H1 (cell line): ENCODE data around the gene VPS26A. TPM values are rescaled to one million over a fixed set of nuclear protein-coding genes. Genes with fewer than 3 reads are reported as not detected.

Source experiments
- BCL11A ChIP-seq, 2 experiments: IDR thresholded peaks; one replicate each; pipeline ENCODE4 v1.6.1; 2011; ENCODE audit warnings: low read depth in 2 of 2, low read length in 2 of 2, mild to moderate bottlenecking in 2 of 2
- BRCA1 ChIP-seq: IDR thresholded peaks from 2 replicates; pipeline ENCODE4 v1.6.1; 2012; ENCODE audit warnings: low read depth, low read length, improper control_type of control experiment
- CREB1 ChIP-seq: IDR thresholded peaks from 2 replicates; pipeline ENCODE4 v1.6.1; 2012; ENCODE audit warnings: inconsistent platforms
- EZH2 ChIP-seq: fragments of 200-600 bp; sonication (generic); IDR thresholded peaks from 2 replicates; pipeline ENCODE4 v1.7.1; 2012; ENCODE audit warnings: low read depth, mild to moderate bottlenecking, moderate library complexity, low read length, inconsistent platforms; ENCODE audit not compliant: severe bottlenecking
- PHF8 ChIP-seq: fragments of 200-600 bp; sonication (generic); conservative IDR thresholded peaks from 2 replicates; pipeline ENCODE4 v1.7.1; 2012; ENCODE audit warnings: low read depth, mild to moderate bottlenecking, inconsistent platforms, low read length, moderate library complexity
- RBBP5 ChIP-seq: IDR thresholded peaks from 2 replicates; pipeline ENCODE4 v1.7.1; 2012; ENCODE audit warnings: low read depth, mild to moderate bottlenecking, inconsistent platforms, low read length, moderate library complexity, borderline replicate concordance
- SIN3A ChIP-seq, 2 experiments: IDR thresholded peaks in 1 of 2; conservative IDR thresholded peaks in 1 of 2; 2 replicates each; pipeline ENCODE4 v1.6.1; 2011 to 2012; ENCODE audit warnings: low read length in 2 of 2, improper control_type of control experiment in 1 of 2, low read depth in 1 of 2, mild to moderate bottlenecking in 1 of 2
- SUZ12 ChIP-seq: fragments of 200-600 bp; sonication (generic); IDR thresholded peaks from 2 replicates; pipeline ENCODE4 v1.6.1; 2012; ENCODE audit warnings: mild to moderate bottlenecking, inconsistent platforms, low read length, moderate library complexity, mixed read lengths
- TBP ChIP-seq: IDR thresholded peaks from 2 replicates; pipeline ENCODE4 v1.6.1; 2011; ENCODE audit warnings: low read depth, low read length, improper control_type of control experiment
- TCF12 ChIP-seq: IDR thresholded peaks from 2 replicates; pipeline ENCODE4 v1.6.1; 2011; ENCODE audit warnings: low read depth, mild to moderate bottlenecking, low read length
- YY1 ChIP-seq: IDR thresholded peaks from 2 replicates; pipeline ENCODE4 v1.6.1; 2011; ENCODE audit warnings: low read depth, mild to moderate bottlenecking, low read length
- polyA plus RNA-seq, 7 experiments: library from polyadenylated mRNA; depleted of rRNA in 3 of 7; stranded (reverse) in 5 of 7; unstranded in 2 of 7; fragments of >200 nt in 5 of 7; fragments of 200-250 nt in 2 of 7; gene quantifications; 1 replicate in 5 of 7; 2 replicates in 1 of 7; 4 replicates in 1 of 7; pipeline versions ENCODE4 v1.2.1 to v1.2.3, GENCODE V29; 2011 to 2013; ENCODE audit warnings: missing spikeins in 2 of 7, mixed read lengths in 2 of 7
- total RNA-seq: library from RNA; stranded (reverse); fragmentation: NEBNext Ultra II Directional; extraction: Animal tissue kit (Norgen Biotek cat#: 25700); gene quantifications from 2 replicates; pipeline ENCODE4 v1.2.1, GENCODE V29; 2021
- TF ChIP-seq, protein P1 (sequence below): fragments of 300-600 bp; sonication (generic); IDR thresholded peaks from 2 replicates; pipeline ENCODE4 v1.7.1; 2012; ENCODE audit warnings: low read length, moderate library complexity, mild to moderate bottlenecking, inconsistent platforms; ENCODE audit not compliant: insufficient replicate concordance

The VPS26A gene
- total and polyA plus RNA-seq, 2 of the 8 experiments (the other 6 are each of a cell fraction or from before 2014, with no cell fraction given): 10.7 to 44.8 TPM

DNA sequence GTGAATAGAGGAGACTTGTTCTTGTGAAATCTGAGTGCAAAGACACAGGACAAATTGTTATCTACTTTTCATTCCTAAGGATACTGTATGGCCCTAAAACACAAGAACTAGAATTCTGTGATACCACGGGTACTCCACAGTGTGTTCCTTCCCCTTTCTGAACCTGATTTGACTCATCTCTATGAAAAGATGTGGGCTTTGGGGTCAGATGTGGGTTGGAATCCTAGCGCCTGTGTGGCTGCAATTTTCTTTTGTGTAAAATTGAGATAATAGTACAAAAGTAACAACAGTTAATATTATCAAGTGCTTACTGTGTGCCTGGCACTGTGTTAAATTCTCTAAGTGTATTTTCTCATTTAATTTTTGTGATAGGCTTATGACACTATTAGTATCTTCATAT, 27.9 kb upstream of the VPS26A start (continued):
- TF ChIP-seq, protein P1, sequence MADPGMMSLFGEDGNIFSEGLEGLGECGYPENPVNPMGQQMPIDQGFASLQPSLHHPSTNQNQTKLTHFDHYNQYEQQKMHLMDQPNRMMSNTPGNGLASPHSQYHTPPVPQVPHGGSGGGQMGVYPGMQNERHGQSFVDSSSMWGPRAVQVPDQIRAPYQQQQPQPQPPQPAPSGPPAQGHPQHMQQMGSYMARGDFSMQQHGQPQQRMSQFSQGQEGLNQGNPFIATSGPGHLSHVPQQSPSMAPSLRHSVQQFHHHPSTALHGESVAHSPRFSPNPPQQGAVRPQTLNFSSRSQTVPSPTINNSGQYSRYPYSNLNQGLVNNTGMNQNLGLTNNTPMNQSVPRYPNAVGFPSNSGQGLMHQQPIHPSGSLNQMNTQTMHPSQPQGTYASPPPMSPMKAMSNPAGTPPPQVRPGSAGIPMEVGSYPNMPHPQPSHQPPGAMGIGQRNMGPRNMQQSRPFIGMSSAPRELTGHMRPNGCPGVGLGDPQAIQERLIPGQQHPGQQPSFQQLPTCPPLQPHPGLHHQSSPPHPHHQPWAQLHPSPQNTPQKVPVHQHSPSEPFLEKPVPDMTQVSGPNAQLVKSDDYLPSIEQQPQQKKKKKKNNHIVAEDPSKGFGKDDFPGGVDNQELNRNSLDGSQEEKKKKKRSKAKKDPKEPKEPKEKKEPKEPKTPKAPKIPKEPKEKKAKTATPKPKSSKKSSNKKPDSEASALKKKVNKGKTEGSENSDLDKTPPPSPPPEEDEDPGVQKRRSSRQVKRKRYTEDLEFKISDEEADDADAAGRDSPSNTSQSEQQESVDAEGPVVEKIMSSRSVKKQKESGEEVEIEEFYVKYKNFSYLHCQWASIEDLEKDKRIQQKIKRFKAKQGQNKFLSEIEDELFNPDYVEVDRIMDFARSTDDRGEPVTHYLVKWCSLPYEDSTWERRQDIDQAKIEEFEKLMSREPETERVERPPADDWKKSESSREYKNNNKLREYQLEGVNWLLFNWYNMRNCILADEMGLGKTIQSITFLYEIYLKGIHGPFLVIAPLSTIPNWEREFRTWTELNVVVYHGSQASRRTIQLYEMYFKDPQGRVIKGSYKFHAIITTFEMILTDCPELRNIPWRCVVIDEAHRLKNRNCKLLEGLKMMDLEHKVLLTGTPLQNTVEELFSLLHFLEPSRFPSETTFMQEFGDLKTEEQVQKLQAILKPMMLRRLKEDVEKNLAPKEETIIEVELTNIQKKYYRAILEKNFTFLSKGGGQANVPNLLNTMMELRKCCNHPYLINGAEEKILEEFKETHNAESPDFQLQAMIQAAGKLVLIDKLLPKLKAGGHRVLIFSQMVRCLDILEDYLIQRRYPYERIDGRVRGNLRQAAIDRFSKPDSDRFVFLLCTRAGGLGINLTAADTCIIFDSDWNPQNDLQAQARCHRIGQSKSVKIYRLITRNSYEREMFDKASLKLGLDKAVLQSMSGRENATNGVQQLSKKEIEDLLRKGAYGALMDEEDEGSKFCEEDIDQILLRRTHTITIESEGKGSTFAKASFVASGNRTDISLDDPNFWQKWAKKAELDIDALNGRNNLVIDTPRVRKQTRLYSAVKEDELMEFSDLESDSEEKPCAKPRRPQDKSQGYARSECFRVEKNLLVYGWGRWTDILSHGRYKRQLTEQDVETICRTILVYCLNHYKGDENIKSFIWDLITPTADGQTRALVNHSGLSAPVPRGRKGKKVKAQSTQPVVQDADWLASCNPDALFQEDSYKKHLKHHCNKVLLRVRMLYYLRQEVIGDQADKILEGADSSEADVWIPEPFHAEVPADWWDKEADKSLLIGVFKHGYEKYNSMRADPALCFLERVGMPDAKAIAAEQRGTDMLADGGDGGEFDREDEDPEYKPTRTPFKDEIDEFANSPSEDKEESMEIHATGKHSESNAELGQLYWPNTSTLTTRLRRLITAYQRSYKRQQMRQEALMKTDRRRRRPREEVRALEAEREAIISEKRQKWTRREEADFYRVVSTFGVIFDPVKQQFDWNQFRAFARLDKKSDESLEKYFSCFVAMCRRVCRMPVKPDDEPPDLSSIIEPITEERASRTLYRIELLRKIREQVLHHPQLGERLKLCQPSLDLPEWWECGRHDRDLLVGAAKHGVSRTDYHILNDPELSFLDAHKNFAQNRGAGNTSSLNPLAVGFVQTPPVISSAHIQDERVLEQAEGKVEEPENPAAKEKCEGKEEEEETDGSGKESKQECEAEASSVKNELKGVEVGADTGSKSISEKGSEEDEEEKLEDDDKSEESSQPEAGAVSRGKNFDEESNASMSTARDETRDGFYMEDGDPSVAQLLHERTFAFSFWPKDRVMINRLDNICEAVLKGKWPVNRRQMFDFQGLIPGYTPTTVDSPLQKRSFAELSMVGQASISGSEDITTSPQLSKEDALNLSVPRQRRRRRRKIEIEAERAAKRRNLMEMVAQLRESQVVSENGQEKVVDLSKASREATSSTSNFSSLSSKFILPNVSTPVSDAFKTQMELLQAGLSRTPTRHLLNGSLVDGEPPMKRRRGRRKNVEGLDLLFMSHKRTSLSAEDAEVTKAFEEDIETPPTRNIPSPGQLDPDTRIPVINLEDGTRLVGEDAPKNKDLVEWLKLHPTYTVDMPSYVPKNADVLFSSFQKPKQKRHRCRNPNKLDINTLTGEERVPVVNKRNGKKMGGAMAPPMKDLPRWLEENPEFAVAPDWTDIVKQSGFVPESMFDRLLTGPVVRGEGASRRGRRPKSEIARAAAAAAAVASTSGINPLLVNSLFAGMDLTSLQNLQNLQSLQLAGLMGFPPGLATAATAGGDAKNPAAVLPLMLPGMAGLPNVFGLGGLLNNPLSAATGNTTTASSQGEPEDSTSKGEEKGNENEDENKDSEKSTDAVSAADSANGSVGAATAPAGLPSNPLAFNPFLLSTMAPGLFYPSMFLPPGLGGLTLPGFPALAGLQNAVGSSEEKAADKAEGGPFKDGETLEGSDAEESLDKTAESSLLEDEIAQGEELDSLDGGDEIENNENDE: no peak
- TF ChIP-seq EZH2: no peak
- TF ChIP-seq RBBP5: no peak
- TF ChIP-seq TBP: no peak
- TF ChIP-seq TCF12: no peak
- TF ChIP-seq PHF8: no peak
- no peak for TF ChIP-seq SUZ12
- TF ChIP-seq YY1: no peak
- no peak for TF ChIP-seq SIN3A (conservative IDR thresholded peaks at IDR 0.05 in 1 of 2, IDR thresholded peaks at IDR 0.05 in 1 of 2; ENCODE audit: low read depth in 1 of 2, low read length in 2 of 2)
- TF ChIP-seq BCL11A (IDR thresholded peaks at IDR 0.05; ENCODE audit: low read depth in 2 of 2, low read length in 2 of 2): no peak
- TF ChIP-seq BRCA1: no peak
- TF ChIP-seq CREB1: no peak
